HG03025 (cell line): ENCODE data around the gene GM2A.

Source experiments
- ATAC-seq: cut with Tn5 transposase; IDR thresholded peaks from one replicate; pipeline ENCODE4 v1.9.1; 2021; ENCODE audit warnings: mild to moderate bottlenecking, moderate library complexity; ENCODE audit not compliant: unreplicated experiment, low FRiP score

GM2A gene

GRCh38 chr5:151318850-151319732 lies 66.1 kb downstream of the GM2A start:
- ATAC-seq, result no peak
